Endothelial cell of umbilical vein (primary cell): Measurements from ENCODE around the gene PLEKHA4. TPM values are rescaled to one million over a fixed set of nuclear protein-coding genes. Genes with fewer than 3 reads are reported as not detected.

Experiments used
- BruUV-seq: library from RNA; stranded (reverse); fragments of 400-500 nt; replicated peaks from 2 replicates; lab custom pipeline; 2021; lab: Mats Ljungman, UMichigan
- CTCF ChIA-PET: fragments of 300-600, 350-600 bp; sonication (Branson Sonifier 250); formaldehyde crosslinking; loops from one replicate; lab custom pipeline; 2021; ENCODE audit warnings: antibody characterized with exemption, inconsistent platforms; lab: Charles Lee
- POLR2A ChIA-PET: fragments of 300-600, 350-600 bp; sonication (Branson Sonifier 250); formaldehyde crosslinking; loops from one replicate; lab custom pipeline; 2021; ENCODE audit warnings: antibody characterized with exemption, inconsistent platforms; lab: Charles Lee
- DNase-seq: peaks from one replicate; pipeline ENCODE4 v3.0.0-alpha.2; 2011; ENCODE audit warnings: low read depth, low spot score
- FAIRE-seq: peaks from 2 replicates; lab custom pipeline; 2011; peaks lifted over from hg19 to GRCh38; lab: Jason Lieb, UNC
- H2AFZ ChIP-seq: 2 replicates; pipeline ENCODE4 v1.6.0; 2012; ENCODE audit warnings: low read depth, low read length, control low read depth, inconsistent platforms
- H3K27ac ChIP-seq: 2 replicates; pipeline ENCODE4 v1.5.1; 2011; ENCODE audit warnings: low read depth, mild to moderate bottlenecking, control low read depth, low read length, moderate library complexity; ENCODE audit not compliant: insufficient read depth
- H3K27me3 ChIP-seq, 2 experiments: 2 replicates each; pipeline versions ENCODE4 v1.6.0 to v1.6.1; 2011; ENCODE audit warnings: low read length in 2 of 2, mixed read lengths in 1 of 2; ENCODE audit not compliant: control insufficient read depth in 2 of 2, insufficient read depth in 2 of 2
- H3K36me3 ChIP-seq, 2 experiments: 2 replicates in 1 of 2; 3 replicates in 1 of 2; pipeline ENCODE4 v1.5.1; 2011; ENCODE audit warnings: low read length in 2 of 2, mild to moderate bottlenecking in 1 of 2, moderate library complexity in 1 of 2; ENCODE audit not compliant: control insufficient read depth in 2 of 2, insufficient read depth in 2 of 2; ENCODE audit errors: extremely low read depth in 1 of 2
- H3K4me1 ChIP-seq: 3 replicates; pipeline ENCODE4 v1.5.1; 2011; ENCODE audit warnings: mild to moderate bottlenecking, low read length; ENCODE audit not compliant: control insufficient read depth, insufficient read depth; ENCODE audit errors: extremely low read depth
- H3K4me2 ChIP-seq: 2 replicates; pipeline ENCODE4 v1.6.1; 2011; ENCODE audit warnings: low read length, control low read depth, mixed read lengths; ENCODE audit not compliant: insufficient read depth
- H3K4me3 ChIP-seq, 3 experiments: fragments of 200-600 bp in 1 of 3; sonication (generic), shearing (Covaris generic) in 1 of 3; replicated peaks in 1 of 3; 2 replicates each; pipeline ENCODE4 v1.5.1; 2011 to 2016; ENCODE audit warnings: control low read depth in 3 of 3, low read length in 3 of 3, mild to moderate bottlenecking in 2 of 3, inconsistent platforms in 1 of 3, low read depth in 1 of 3, moderate library complexity in 1 of 3; ENCODE audit not compliant: insufficient read depth in 1 of 3
- H3K79me2 ChIP-seq: 2 replicates; pipeline ENCODE4 v1.6.0; 2012; ENCODE audit warnings: low read length, inconsistent platforms; ENCODE audit not compliant: control insufficient read depth, insufficient read depth
- H3K9ac ChIP-seq: replicated peaks from 2 replicates; pipeline ENCODE3; 2011; ENCODE audit warnings: low read length, control low read depth; ENCODE audit not compliant: insufficient read depth; ENCODE audit errors: extremely low read depth
- H3K9me1 ChIP-seq: replicated peaks from 3 replicates; pipeline ENCODE4 v1.6.0; 2011; ENCODE audit warnings: mild to moderate bottlenecking, low read length; ENCODE audit not compliant: control insufficient read depth, insufficient read depth; ENCODE audit errors: extremely low read depth
- H3K9me3 ChIP-seq: replicated peaks from 2 replicates; pipeline ENCODE4 v1.5.1; 2012; ENCODE audit warnings: low read length, inconsistent platforms; ENCODE audit not compliant: control insufficient read depth, insufficient read depth
- H4K20me1 ChIP-seq: replicated peaks from 2 replicates; pipeline ENCODE3; 2011; ENCODE audit warnings: mild to moderate bottlenecking, low read length; ENCODE audit not compliant: control insufficient read depth, insufficient read depth; ENCODE audit errors: extremely low read depth
- CTCF ChIP-seq, 2 donors: IDR thresholded peaks; 1 replicate in 1 of 2; 2 replicates in 1 of 2; pipeline ENCODE4 v1.5.1; 2011; ENCODE audit warnings: low read length in 2 of 2, mild to moderate bottlenecking in 2 of 2, moderate library complexity in 2 of 2, control low read depth in 1 of 2, inconsistent platforms in 1 of 2, low read depth in 1 of 2; ENCODE audit not compliant: insufficient read depth in 1 of 2; ENCODE audit errors: extremely low read depth in 1 of 2
- EZH2 ChIP-seq: IDR thresholded peaks from 2 replicates; pipeline ENCODE4 v1.6.1; 2012; ENCODE audit warnings: borderline replicate concordance, low read depth, mild to moderate bottlenecking, moderate library complexity, low read length, inconsistent platforms; ENCODE audit not compliant: severe bottlenecking
- FOS ChIP-seq: IDR thresholded peaks from 2 replicates; pipeline ENCODE4 v1.6.1; 2011; ENCODE audit warnings: mild to moderate bottlenecking, low read length, moderate library complexity, borderline replicate concordance; ENCODE audit not compliant: insufficient read depth
- GATA2 ChIP-seq: IDR thresholded peaks from 2 replicates; pipeline ENCODE4 v1.7.0; 2011; ENCODE audit warnings: low read depth, mild to moderate bottlenecking, moderate library complexity, mixed read lengths, low read length; ENCODE audit not compliant: insufficient read length, insufficient read depth
- JUN ChIP-seq: IDR thresholded peaks from 2 replicates; pipeline ENCODE4 v1.6.1; 2011; ENCODE audit warnings: borderline replicate concordance, low read depth; ENCODE audit not compliant: insufficient read length, insufficient read depth
- MAX ChIP-seq: IDR thresholded peaks from 2 replicates; pipeline ENCODE4 v1.6.1; 2011; ENCODE audit not compliant: insufficient read depth, insufficient read length
- MYC ChIP-seq: IDR thresholded peaks from one replicate; pipeline ENCODE4 v1.6.1; 2011; ENCODE audit warnings: mild to moderate bottlenecking, low read depth, low read length
- POLR2A ChIP-seq: IDR thresholded peaks from 2 replicates; pipeline ENCODE4 v1.6.1; 2012; ENCODE audit warnings: low read depth, mild to moderate bottlenecking, control low read depth, low read length
- POLR2AphosphoS5 ChIP-seq: IDR thresholded peaks from 2 replicates; pipeline ENCODE4 v1.6.1; 2012; ENCODE audit warnings: low read depth, mild to moderate bottlenecking, control low read depth, low read length, moderate library complexity; ENCODE audit not compliant: insufficient read depth
- dilution Hi-C: fragments of 300-500 bp; cut with MboI; formaldehyde crosslinking; loops from one replicate; pipeline ENCODE4 v1.15.0; 2019; ENCODE audit warnings: low sequenced_read_pairs; ENCODE audit not compliant: extremely low pct_ligation_motif_present
- intact Hi-C: fragments of 100-400 bp; cut with micrococcal nuclease; formaldehyde crosslinking; loops from one replicate; pipeline ENCODE4 v1.10.0; 2022
- polyA plus RNA-seq, 4 experiments: library from polyadenylated mRNA; depleted of rRNA in 3 of 4; stranded (reverse) in 3 of 4; unstranded in 1 of 4; fragments of >200 nt; gene quantifications; 2 replicates each; pipeline versions ENCODE4 v1.2.1 to v1.2.3, GENCODE V29; 2011 to 2012; ENCODE audit warnings: missing spikeins in 1 of 4
- total RNA-seq: library from RNA; stranded (reverse); gene quantifications from 2 replicates; pipeline ENCODE4 v1.2.3, GENCODE V29; 2021

The PLEKHA4 gene
- total and polyA plus RNA-seq, 2 donors (not counting 3 experiments of a cell fraction or from before 2014, with no cell fraction given) = 4.5 to 10.1 TPM

- no TSS peak for BruUV-seq
- Histone ChIP-seq H4K20me1 (no peaks in the 10 kb centered on the region), H3K79me2 (no peaks in the 10 kb centered on the region), H3K9ac (no peak overlapping the region), H2AFZ (no peak overlapping the region), H3K27ac (no peak overlapping the region), H3K36me3 (no peaks in the 10 kb centered on the region), H3K4me1 (peaks cover 7% of the 10 kb centered on the region), H3K4me2 (no peak overlapping the region), H3K4me3 (no peak overlapping the region), H3K27me3 (no peaks in the 10 kb centered on the region), H3K9me1 (no peaks in the 10 kb centered on the region), H3K9me3 (no peaks in the 10 kb centered on the region)
- TF ChIP-seq MYC (no peak), CTCF (IDR thresholded peaks at IDR 0.05; ENCODE audit: extremely low read depth in 1 of 2, insufficient read depth in 1 of 2, low read depth in 1 of 2, low read length in 2 of 2) (no peak), JUN (no peak), GATA2 (no peak), POLR2AphosphoS5 (no peak), POLR2A (no peak), MAX (no peak), EZH2 (no peak), FOS (no peak)
- intact Hi-C loops (no loop called here), dilution Hi-C loops (no loop called here)
- POLR2A ChIA-PET = interaction anchor here (0.6 kb wide), 1 partner anchor 89 kb away, joined by 3 read pairs; no protein-coding TSS in a partner anchor
- no peak for FAIRE-seq
- CTCF ChIA-PET = interaction anchor here (0.7 to 3.1 kb wide), 5 partner anchors 12 to 164 kb away, joined by 6 to 24 read pairs (median 11); partner anchors contain the start of gene HSD17B14
- no peak for DNase-seq
These were observed 61.4 kb downstream of the PLEKHA4 start for GRCh38 chr19:48806818-48807589.
